ENCODE data around the gene NHEJ1. TPM values are rescaled to one million over a fixed set of nuclear protein-coding genes. Genes with fewer than 3 reads are reported as not detected.

The NHEJ1 gene
- polyA plus RNA-seq, 1 donor (not counting 4 experiments of a cell fraction or from before 2014, with no cell fraction given), result 13.1 TPM

DNA sequence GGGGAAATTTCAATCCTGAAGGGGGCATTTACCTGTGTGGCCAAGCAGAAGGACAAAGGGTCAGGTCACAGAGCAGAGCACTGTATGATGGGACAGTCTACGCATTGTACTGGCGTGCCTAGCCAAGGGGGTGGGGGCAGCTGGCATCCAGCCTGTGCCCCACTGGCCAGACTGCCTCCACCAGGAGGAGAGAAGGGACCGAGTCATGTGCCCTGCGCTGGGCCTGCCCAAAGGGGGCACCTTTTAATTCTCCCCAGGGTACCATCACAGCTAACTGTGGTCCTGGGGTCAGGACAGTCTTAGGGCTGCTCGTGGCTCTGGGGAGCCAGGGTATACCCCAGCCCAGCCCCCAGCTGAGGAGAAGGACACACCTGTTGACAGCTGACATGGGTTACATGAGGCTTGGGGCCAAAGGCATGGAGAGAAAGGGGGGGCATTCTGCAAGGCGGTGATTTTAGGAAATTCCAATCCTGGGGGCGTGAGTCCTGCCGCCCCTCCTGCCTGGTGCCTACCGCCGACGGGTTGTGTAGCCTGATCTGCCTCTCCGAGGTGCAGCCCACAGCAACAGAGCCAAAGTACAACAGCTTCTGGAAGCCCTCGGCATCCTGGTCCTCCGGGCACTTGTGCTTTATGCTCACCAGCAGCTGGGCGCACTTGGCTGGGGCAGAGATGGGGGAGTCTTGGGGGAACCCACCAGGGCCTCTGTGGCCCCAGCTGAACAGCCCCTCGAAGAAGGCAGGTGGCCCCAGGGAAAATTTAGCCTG, 130.3 kb downstream of the NHEJ1 start:
- H3K4me1 ChIP-seq (ENCODE audit: control insufficient read depth, extremely low read depth, insufficient read depth, low read length), result no peaks in the 10 kb centered on the region
- no peaks in the 10 kb centered on the region for H3K79me2 ChIP-seq (ENCODE audit: control insufficient read depth, insufficient read depth, low read length)
- H3K4me3 ChIP-seq (ENCODE audit: control insufficient read depth in 2 of 3, extremely low read depth in 1 of 3, insufficient read depth in 2 of 3, low read depth in 1 of 3, low read length in 3 of 3), result no peak overlapping the region
- H3K9me1 ChIP-seq (ENCODE audit: control insufficient read depth, extremely low read depth, insufficient read depth, low read length), result no peaks in the 10 kb centered on the region
- dilution Hi-C loops (cut with MboI; ENCODE audit: extremely low pct_ligation_motif_present, low sequenced_read_pairs), result no loop called here
- no peaks in the 10 kb centered on the region for H3K9me3 ChIP-seq (ENCODE audit: control insufficient read depth, low read depth, low read length)
- TF ChIP-seq EZH2 (IDR thresholded peaks at IDR 0.05; ENCODE audit: low read length), result no peak
- TF ChIP-seq, protein P1, sequence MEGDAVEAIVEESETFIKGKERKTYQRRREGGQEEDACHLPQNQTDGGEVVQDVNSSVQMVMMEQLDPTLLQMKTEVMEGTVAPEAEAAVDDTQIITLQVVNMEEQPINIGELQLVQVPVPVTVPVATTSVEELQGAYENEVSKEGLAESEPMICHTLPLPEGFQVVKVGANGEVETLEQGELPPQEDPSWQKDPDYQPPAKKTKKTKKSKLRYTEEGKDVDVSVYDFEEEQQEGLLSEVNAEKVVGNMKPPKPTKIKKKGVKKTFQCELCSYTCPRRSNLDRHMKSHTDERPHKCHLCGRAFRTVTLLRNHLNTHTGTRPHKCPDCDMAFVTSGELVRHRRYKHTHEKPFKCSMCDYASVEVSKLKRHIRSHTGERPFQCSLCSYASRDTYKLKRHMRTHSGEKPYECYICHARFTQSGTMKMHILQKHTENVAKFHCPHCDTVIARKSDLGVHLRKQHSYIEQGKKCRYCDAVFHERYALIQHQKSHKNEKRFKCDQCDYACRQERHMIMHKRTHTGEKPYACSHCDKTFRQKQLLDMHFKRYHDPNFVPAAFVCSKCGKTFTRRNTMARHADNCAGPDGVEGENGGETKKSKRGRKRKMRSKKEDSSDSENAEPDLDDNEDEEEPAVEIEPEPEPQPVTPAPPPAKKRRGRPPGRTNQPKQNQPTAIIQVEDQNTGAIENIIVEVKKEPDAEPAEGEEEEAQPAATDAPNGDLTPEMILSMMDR (optimal IDR thresholded peaks at IDR 0.05 in 1 of 3, IDR thresholded peaks at IDR 0.05 in 1 of 3, conservative IDR thresholded peaks at IDR 0.05 in 1 of 3; ENCODE audit: extremely low read depth in 1 of 3, insufficient read depth in 2 of 3, low read length in 3 of 3), result no peak
- no peaks in the 10 kb centered on the region for H4K20me1 ChIP-seq (ENCODE audit: control insufficient read depth, extremely low read depth, insufficient read depth, low read length)
- H2AFZ ChIP-seq (ENCODE audit: control insufficient read depth, low read length), result no peak overlapping the region
- DNase-seq (ENCODE audit: low read depth, low spot score), result no peak
- H3K9ac ChIP-seq (ENCODE audit: control insufficient read depth, extremely low read depth, insufficient read depth, low read length), result no peak overlapping the region
- no peak overlapping the region for H3K4me2 ChIP-seq (ENCODE audit: control insufficient read depth, extremely low read depth, insufficient read depth, low read depth, low read length)
- H3K27me3 ChIP-seq (ENCODE audit: control insufficient read depth, extremely low read depth, insufficient read depth, low read length), result peaks cover 15% of the 10 kb centered on the region
- no peak overlapping the region for H3K27ac ChIP-seq (ENCODE audit: control insufficient read depth, insufficient read depth, low read length)
- H3K36me3 ChIP-seq (ENCODE audit: control insufficient read depth in 2 of 2, extremely low read depth in 1 of 2, insufficient read depth in 2 of 2, low read length in 2 of 2), result no peaks in the 10 kb centered on the region
- FAIRE-seq, result no peak

DNA sequence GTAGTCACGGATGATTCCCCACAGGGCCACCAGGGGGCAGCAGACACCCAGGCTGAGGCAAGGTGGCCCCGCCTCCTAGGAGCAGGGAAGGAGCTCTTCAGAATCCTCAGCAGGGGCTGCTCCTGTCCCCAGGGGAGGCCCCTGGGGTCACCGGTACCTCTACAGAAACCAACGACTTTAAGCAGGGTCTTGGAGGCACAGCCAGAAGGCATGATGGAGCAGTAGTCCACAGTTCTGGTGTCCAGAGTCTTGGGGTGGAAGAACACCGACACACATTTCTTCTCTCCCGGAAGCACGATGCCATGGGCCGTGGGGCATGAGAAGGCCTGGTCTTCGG, 130.8 kb downstream of the NHEJ1 start:
- Histone ChIP-seq H3K4me2 (ENCODE audit: control insufficient read depth, extremely low read depth, insufficient read depth, low read depth, low read length) (no peak overlapping the region), H3K36me3 (ENCODE audit: control insufficient read depth in 2 of 2, extremely low read depth in 1 of 2, insufficient read depth in 2 of 2, low read length in 2 of 2) (no peaks in the 10 kb centered on the region), H3K4me3 (ENCODE audit: control insufficient read depth in 2 of 3, extremely low read depth in 1 of 3, insufficient read depth in 2 of 3, low read depth in 1 of 3, low read length in 3 of 3) (no peak overlapping the region), H3K79me2 (ENCODE audit: control insufficient read depth, insufficient read depth, low read length) (no peaks in the 10 kb centered on the region), H3K9me1 (ENCODE audit: control insufficient read depth, extremely low read depth, insufficient read depth, low read length) (no peaks in the 10 kb centered on the region), H3K4me1 (ENCODE audit: control insufficient read depth, extremely low read depth, insufficient read depth, low read length) (no peaks in the 10 kb centered on the region), H3K9ac (ENCODE audit: control insufficient read depth, extremely low read depth, insufficient read depth, low read length) (no peak overlapping the region), H3K27ac (ENCODE audit: control insufficient read depth, insufficient read depth, low read length) (no peak overlapping the region), H3K27me3 (ENCODE audit: control insufficient read depth, extremely low read depth, insufficient read depth, low read length) (peaks cover 18% of the 10 kb centered on the region), H2AFZ (ENCODE audit: control insufficient read depth, low read length) (no peak overlapping the region), H3K9me3 (ENCODE audit: control insufficient read depth, low read depth, low read length) (no peaks in the 10 kb centered on the region), H4K20me1 (ENCODE audit: control insufficient read depth, extremely low read depth, insufficient read depth, low read length) (no peaks in the 10 kb centered on the region)
- TF ChIP-seq, protein P1 (optimal IDR thresholded peaks at IDR 0.05 in 1 of 3, IDR thresholded peaks at IDR 0.05 in 1 of 3, conservative IDR thresholded peaks at IDR 0.05 in 1 of 3; ENCODE audit: extremely low read depth in 1 of 3, insufficient read depth in 2 of 3, low read length in 3 of 3), result peak; percentile 92 to 98 (median 97)
- TF ChIP-seq EZH2 (IDR thresholded peaks at IDR 0.05; ENCODE audit: low read length), result no peak
- DNase-seq (ENCODE audit: low read depth, low spot score), result peak; percentile 45
- FAIRE-seq, result peak; percentile 86
- dilution Hi-C loops (cut with MboI; ENCODE audit: extremely low pct_ligation_motif_present, low sequenced_read_pairs), result no loop called here
